K562 (cell line): Measurements from ENCODE around the gene WDR18. TPM values are rescaled to one million over a fixed set of nuclear protein-coding genes. Genes with fewer than 3 reads are reported as not detected.

Source experiments
- ATAC-seq: fragments of 200-7000 bp; cut with Tn5 transposase; 3 replicates; pipeline ENCODE4 v1.9.1; 2020; ENCODE audit warnings: moderate library complexity
- BruUV-seq: library from RNA; stranded (reverse); fragments of 400-500 nt; replicated peaks from 2 replicates; lab custom pipeline; 2021; lab: Mats Ljungman, UMichigan
- CTCF ChIA-PET: fragments of 300-600 bp; formaldehyde crosslinking; extraction: SDS; loops from one replicate; lab custom pipeline; 2021; ENCODE audit warnings: low intra/inter-chr PET ratio; lab: Yijun Ruan, JAX
- POLR2A ChIA-PET: fragments of 300-600, 350-650 bp; sonication (Branson Sonifier 250); formaldehyde crosslinking; extraction: SDS; loops from one replicate; lab custom pipeline; 2021; ENCODE audit warnings: antibody characterized with exemption, inconsistent platforms; lab: Yijun Ruan, JAX
- DNase-seq, 4 experiments: peaks; one replicate each; pipeline versions ENCODE4 v3.0.0 to v3.0.0-alpha.2; 2011 to 2018; ENCODE audit warnings: low spot score in 3 of 4, mixed read lengths in 3 of 4; ENCODE audit errors: extremely low read depth in 1 of 4
- FAIRE-seq: peaks from 2 replicates; lab custom pipeline; 2011; peaks lifted over from hg19 to GRCh38; lab: Jason Lieb, UNC
- H2AFZ ChIP-seq: 2 replicates; pipeline ENCODE4 v1.6.0; 2011; ENCODE audit warnings: low read depth, low read length, control low read depth, inconsistent platforms
- H3K27ac ChIP-seq: fragments of 200-600 bp; 3 replicates; pipeline ENCODE4 v1.8.0; 2011; ENCODE audit warnings: low read depth, mild to moderate bottlenecking, control low read depth, inconsistent platforms, low read length, moderate library complexity, mixed read lengths; ENCODE audit errors: extremely low read depth
- H3K27me3 ChIP-seq, 2 experiments: fragments of 300-600 bp in 1 of 2; 2 replicates in 1 of 2; 3 replicates in 1 of 2; pipeline versions ENCODE4 v1.6.0 to v1.8.0; 2011; ENCODE audit warnings: inconsistent platforms in 2 of 2, low read length in 2 of 2, mild to moderate bottlenecking in 1 of 2, mixed read lengths in 1 of 2, moderate library complexity in 1 of 2; ENCODE audit not compliant: control insufficient read depth in 2 of 2, insufficient read depth in 2 of 2
- H3K36me3 ChIP-seq: fragments of 300-600 bp; 3 replicates; pipeline ENCODE4 v1.8.0; 2011; ENCODE audit warnings: mild to moderate bottlenecking, low read length, inconsistent platforms; ENCODE audit not compliant: control insufficient read depth, insufficient read depth
- H3K4me1 ChIP-seq, 2 experiments: fragments of 200-600 bp in 1 of 2; replicated peaks in 1 of 2; 2 replicates in 1 of 2; 3 replicates in 1 of 2; pipeline versions ENCODE4 v1.5.1 to v1.8.0; 2011; ENCODE audit warnings: inconsistent platforms in 2 of 2, low read length in 2 of 2, mild to moderate bottlenecking in 1 of 2, mixed read lengths in 1 of 2, moderate library complexity in 1 of 2; ENCODE audit not compliant: control insufficient read depth in 2 of 2, insufficient read depth in 2 of 2
- H3K4me2 ChIP-seq: 2 replicates; pipeline ENCODE4 v1.6.1; 2011; ENCODE audit warnings: low read length, control low read depth, inconsistent platforms, mixed read lengths; ENCODE audit not compliant: insufficient read depth
- H3K4me3 ChIP-seq: fragments of 200-600 bp; sonication (generic), shearing (Covaris generic); 2 replicates; pipeline ENCODE4 v1.5.1; 2016; ENCODE audit warnings: control low read depth, inconsistent platforms
- H3K79me2 ChIP-seq: fragments of 200-600 bp; 3 replicates; pipeline ENCODE4 v1.8.0; 2011; ENCODE audit warnings: low read length, inconsistent platforms; ENCODE audit not compliant: control insufficient read depth, insufficient read depth
- H3K9ac ChIP-seq, 2 experiments: 2 replicates each; pipeline versions ENCODE4 v1.6.0 to v1.6.1; 2011; ENCODE audit warnings: low read depth in 2 of 2, low read length in 2 of 2, control low read depth in 1 of 2, inconsistent platforms in 1 of 2, mild to moderate bottlenecking in 1 of 2, mixed read lengths in 1 of 2; ENCODE audit not compliant: insufficient read depth in 1 of 2
- H3K9me1 ChIP-seq: one replicate; pipeline ENCODE4 v1.6.0; 2011; ENCODE audit warnings: inconsistent platforms, mild to moderate bottlenecking, low read length, moderate library complexity; ENCODE audit not compliant: control insufficient read depth, insufficient read depth
- H3K9me3 ChIP-seq: replicated peaks from 2 replicates; pipeline ENCODE4 v1.5.1; 2011; ENCODE audit warnings: low read depth, low read length, inconsistent platforms; ENCODE audit not compliant: control insufficient read depth, insufficient read depth
- H4K20me1 ChIP-seq: replicated peaks from 2 replicates; pipeline ENCODE4 v1.6.1; 2011; ENCODE audit warnings: low read length, inconsistent platforms, mixed read lengths; ENCODE audit not compliant: control insufficient read depth, insufficient read depth
- CEBPB ChIP-seq: fragments of 450-650 bp; IDR thresholded peaks from 2 replicates; pipeline ENCODE4 v1.6.1; 2016; ENCODE audit warnings: missing genetic modification characterization, missing compliant biosample characterization
- HDAC1 ChIP-seq, 2 experiments: fragments of 450-650 bp; IDR thresholded peaks; 2 replicates each; pipeline ENCODE4 v1.6.1; 2016 to 2017; ENCODE audit warnings: inconsistent platforms in 1 of 2, mild to moderate bottlenecking in 1 of 2, moderate library complexity in 1 of 2
- HDAC2 ChIP-seq: fragments of 450-650 bp; IDR thresholded peaks from 2 replicates; pipeline ENCODE4 v1.6.1; 2016; ENCODE audit warnings: mild to moderate bottlenecking
- JUND ChIP-seq, 2 experiments: IDR thresholded peaks; 2 replicates in 1 of 2; 3 replicates in 1 of 2; pipeline ENCODE4 v1.6.1; 2011; ENCODE audit warnings: borderline replicate concordance in 2 of 2, low read depth in 2 of 2, low read length in 2 of 2, improper control_type of control experiment in 1 of 2, missing biosample characterization in 1 of 2, missing genetic modification characterization in 1 of 2, missing genetic modification reagents in 1 of 2
- RBM15 ChIP-seq: fragments of 200-400 bp; formaldehyde crosslinking; IDR thresholded peaks from 2 replicates; pipeline ENCODE4 v1.6.1; 2018; ENCODE audit warnings: mild to moderate bottlenecking, low read length, moderate library complexity; ENCODE audit not compliant: insufficient read depth
- SMAD3 ChIP-seq: fragments of 450-650 bp; formaldehyde crosslinking; conservative IDR thresholded peaks from 2 replicates; pipeline ENCODE4 v1.4.0; 2020; ENCODE audit warnings: mild to moderate bottlenecking
- THRAP3 ChIP-seq: fragments of 450-650 bp; IDR thresholded peaks from 2 replicates; pipeline ENCODE4 v1.6.1; 2016; ENCODE audit warnings: mild to moderate bottlenecking, inconsistent platforms, borderline replicate concordance
- WGBS: fragments of 100-300 bp; shearing (Covaris generic); methylation state at CpG from one replicate; pipeline ENCODE4 v1.1.6; 2016; ENCODE audit warnings: low coverage, mixed read lengths; ENCODE audit not compliant: insufficient coverage; ENCODE audit errors: missing lambda C conversion rate; 5-methylcytosine and 5-hydroxymethylcytosine counted together
- in situ Hi-C: fragments of 300-500 bp; cut with MboI; formaldehyde crosslinking; loops from 4 replicates; pipeline ENCODE4 v1.15.0; 2018; ENCODE audit warnings: inconsistent platforms, mixed read lengths
- intact Hi-C: fragments of 100-400 bp; cut with micrococcal nuclease; formaldehyde crosslinking; loops from 2 replicates; pipeline ENCODE4 v1.14.2; 2022
- polyA plus RNA-seq, 8 experiments: library from polyadenylated mRNA; depleted of rRNA in 4 of 8; stranded (reverse) in 5 of 8; unstranded in 3 of 8; fragments of >200 nt; fragmentation: Nextera tagmentation in 2 of 8; fragmentation: Illumina TruSeq in 1 of 8; extraction: Ambion mirVana in 2 of 8; extraction: Trizol in 1 of 8; gene quantifications; 2 replicates each; pipeline versions ENCODE4 v1.2.1 to v1.2.3, GENCODE V29; 2011 to 2014; ENCODE audit warnings: inconsistent platforms in 1 of 8, missing spikeins in 1 of 8
- total RNA-seq, 7 experiments: library from RNA; depleted of rRNA in 6 of 7; stranded (reverse); fragments of >200 nt in 6 of 7; fragmentation: Illumina TruSeq in 2 of 7; extraction: Trizol in 2 of 7; gene quantifications; 2 replicates each; pipeline versions ENCODE4 v1.2.1 to v1.2.3, GENCODE V29; 2011 to 2021; ENCODE audit warnings: low replicate concordance in 1 of 7
- TF ChIP-seq, protein P1 (sequence below): sonication (generic); formaldehyde crosslinking; IDR thresholded peaks from 2 replicates; pipeline ENCODE4 v1.8.1; 2023; ENCODE audit warnings: mild to moderate bottlenecking, missing genetic modification reagents

Gene WDR18
- total and polyA plus RNA-seq, 9 of the 15 experiments (the other 6 are each of a cell fraction or from before 2014, with no cell fraction given): 0.65 to 181 (median 30.1) TPM

DNA sequence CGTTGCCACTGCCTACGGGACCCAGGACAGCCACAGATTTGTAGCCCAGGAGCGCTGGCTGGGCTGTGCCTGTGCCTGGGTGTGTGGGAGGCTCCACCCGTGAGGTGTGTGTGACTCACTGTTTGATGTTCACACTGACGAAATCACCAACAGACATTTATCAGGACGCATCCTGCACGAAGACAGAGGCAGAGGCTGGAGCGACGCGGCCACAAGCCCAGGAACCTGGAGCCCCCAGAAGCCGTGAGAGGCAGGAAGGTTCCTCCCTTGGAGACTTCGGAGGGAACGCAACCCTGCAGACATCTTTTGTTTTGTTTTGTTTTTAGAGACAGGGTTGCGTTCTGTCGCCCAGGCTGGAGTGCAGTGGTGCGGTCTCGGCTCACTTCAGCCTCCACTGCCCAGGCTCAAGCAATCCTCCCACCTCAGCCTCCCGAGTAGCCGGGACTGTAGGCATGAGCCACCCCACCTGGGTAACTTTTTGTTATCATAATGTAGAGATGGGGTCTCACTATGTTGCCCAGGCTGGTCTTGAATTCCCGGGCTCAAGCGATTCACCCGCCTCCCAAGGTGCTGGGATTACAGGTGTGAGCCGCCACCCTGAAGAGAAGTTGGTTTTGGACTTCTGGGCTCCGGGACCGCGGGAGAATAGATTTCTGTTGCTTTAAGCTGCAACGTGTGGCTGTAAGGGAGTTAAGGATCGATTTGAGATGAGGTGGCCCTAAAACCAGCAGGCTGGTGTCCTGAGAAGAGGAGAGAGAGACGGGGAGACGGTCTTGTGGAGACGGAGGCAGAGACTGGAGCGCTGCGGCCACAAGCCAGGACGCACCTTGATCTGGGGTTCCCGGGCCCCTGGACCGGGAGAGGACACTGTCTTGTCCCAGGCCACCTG lies 24.9 kb upstream of the WDR18 start:
- no TSS peak for BruUV-seq
- 0 out of 2 replicates have a peak, but pooled peaks cover under 1% of the 10 kb centered on the region for H3K9me3 ChIP-seq
- peaks cover 62 to 96% of the 10 kb centered on the region in 2 experiments for H3K4me1 ChIP-seq
- no peaks in the 10 kb centered on the region for H3K27me3 ChIP-seq
- peaks cover 53% of the 10 kb centered on the region; the same call in 2 of the 3 replicates for H3K36me3 ChIP-seq
- in situ Hi-C loops (no loop called here), intact Hi-C loops (no loop called here)
- ChIA-PET CTCF (no interaction called here), POLR2A (interaction anchor here (0.6 to 1.1 kb wide), 4 partner anchors 18 to 28 kb away, joined by 3 read pairs; partner anchors contain the start of gene WDR18)
- peaks cover 73% of the 10 kb centered on the region for H3K79me2 ChIP-seq
- H3K9ac ChIP-seq: peak overlapping the region in 1 of 2 experiments; percentile 86; a peak in 3 of 4 replicates
- H2AFZ ChIP-seq: no peak overlapping the region
- WGBS: 51% methylated on average over 36 of the region's 36 CpGs
- no peaks in the 10 kb centered on the region for H4K20me1 ChIP-seq
- peak overlapping the region; percentile 34 for H3K4me2 ChIP-seq
- peak overlapping the region; percentile 50; the same call in 2 of the 3 replicates for H3K27ac ChIP-seq
- H3K9me1 ChIP-seq: no peaks in the 10 kb centered on the region
- peak; percentile 98 for FAIRE-seq
- H3K4me3 ChIP-seq: no peak overlapping the region
- DNase-seq: peak; percentile 58 to 90 (median 72)
- ATAC-seq: peak; percentile 53
- peak; percentile 81; the same call in 1 of the 2 replicates for TF ChIP-seq HDAC2
- TF ChIP-seq RBM15: no peak
- TF ChIP-seq HDAC1 (IDR thresholded peaks at IDR 0.05): peak in 1 of 2 experiments; percentile 50; a peak in 1 of 4 replicates
- peak; percentile 98 for TF ChIP-seq JUND (IDR thresholded peaks at IDR 0.05; ENCODE audit: borderline replicate concordance, low read depth, low read length)
- peak; percentile 95; the same call in 2 of the 3 replicates for TF ChIP-seq JUND (tag; IDR thresholded peaks at IDR 0.05; ENCODE audit: borderline replicate concordance, low read depth, low read length)
- no peak for TF ChIP-seq SMAD3 (CRISPR knock-in tag)
- no peak for TF ChIP-seq THRAP3
- TF ChIP-seq CEBPB (tag): peak; percentile 85
- TF ChIP-seq, protein P1, sequence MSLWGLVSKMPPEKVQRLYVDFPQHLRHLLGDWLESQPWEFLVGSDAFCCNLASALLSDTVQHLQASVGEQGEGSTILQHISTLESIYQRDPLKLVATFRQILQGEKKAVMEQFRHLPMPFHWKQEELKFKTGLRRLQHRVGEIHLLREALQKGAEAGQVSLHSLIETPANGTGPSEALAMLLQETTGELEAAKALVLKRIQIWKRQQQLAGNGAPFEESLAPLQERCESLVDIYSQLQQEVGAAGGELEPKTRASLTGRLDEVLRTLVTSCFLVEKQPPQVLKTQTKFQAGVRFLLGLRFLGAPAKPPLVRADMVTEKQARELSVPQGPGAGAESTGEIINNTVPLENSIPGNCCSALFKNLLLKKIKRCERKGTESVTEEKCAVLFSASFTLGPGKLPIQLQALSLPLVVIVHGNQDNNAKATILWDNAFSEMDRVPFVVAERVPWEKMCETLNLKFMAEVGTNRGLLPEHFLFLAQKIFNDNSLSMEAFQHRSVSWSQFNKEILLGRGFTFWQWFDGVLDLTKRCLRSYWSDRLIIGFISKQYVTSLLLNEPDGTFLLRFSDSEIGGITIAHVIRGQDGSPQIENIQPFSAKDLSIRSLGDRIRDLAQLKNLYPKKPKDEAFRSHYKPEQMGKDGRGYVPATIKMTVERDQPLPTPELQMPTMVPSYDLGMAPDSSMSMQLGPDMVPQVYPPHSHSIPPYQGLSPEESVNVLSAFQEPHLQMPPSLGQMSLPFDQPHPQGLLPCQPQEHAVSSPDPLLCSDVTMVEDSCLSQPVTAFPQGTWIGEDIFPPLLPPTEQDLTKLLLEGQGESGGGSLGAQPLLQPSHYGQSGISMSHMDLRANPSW (CRISPR knock-in tag): no peak
